Calu3 (cell line): ENCODE data around the gene BIN2. TPM values are rescaled to one million over a fixed set of nuclear protein-coding genes. Genes with fewer than 3 reads are reported as not detected.
"Not testable (repeated sequence)": the region's sequence is repeated elsewhere in the genome, so short reads cannot be mapped to it uniquely, and the experiment has no call there.

ENCODE experiments used
- BruUV-seq: library from RNA; stranded (reverse); fragments of 400-500 nt; replicated peaks from 2 replicates; lab custom pipeline; 2021; lab: Mats Ljungman, UMichigan
- CTCF ChIA-PET: fragments of 300-600 bp; sonication (Branson Sonifier 250); formaldehyde crosslinking; loops from one replicate; lab custom pipeline; 2022; ENCODE audit warnings: antibody characterized with exemption; lab: Charles Lee
- DNase-seq: peaks from one replicate; pipeline ENCODE4 v3.0.0; 2022
- H3K27ac Mint-ChIP-seq: one replicate; pipeline ENCODE4 v1.8.0; 2022; ENCODE audit warnings: mixed read lengths; ENCODE audit not compliant: unreplicated experiment
- H3K27me3 Mint-ChIP-seq: one replicate; pipeline ENCODE4 v1.8.0; 2022; ENCODE audit warnings: mixed read lengths; ENCODE audit not compliant: unreplicated experiment
- H3K36me3 Mint-ChIP-seq: one replicate; pipeline ENCODE4 v1.8.0; 2022; ENCODE audit warnings: mild to moderate bottlenecking, moderate library complexity, mixed read lengths; ENCODE audit not compliant: insufficient read depth, unreplicated experiment
- H3K4me1 Mint-ChIP-seq: one replicate; pipeline ENCODE4 v1.8.0; 2022; ENCODE audit warnings: mild to moderate bottlenecking, low read depth, mixed read lengths; ENCODE audit not compliant: unreplicated experiment
- H3K4me3 Mint-ChIP-seq: one replicate; pipeline ENCODE4 v1.8.0; 2022; ENCODE audit warnings: mild to moderate bottlenecking, low read depth, moderate library complexity, mixed read lengths; ENCODE audit not compliant: unreplicated experiment
- H3K9me3 Mint-ChIP-seq: one replicate; pipeline ENCODE4 v1.8.0; 2022; ENCODE audit warnings: low read depth, mixed read lengths; ENCODE audit not compliant: unreplicated experiment
- CTCF ChIP-seq: fragments of 200-600 bp; IDR thresholded peaks from one replicate; pipeline ENCODE4 v1.8.0; 2022; ENCODE audit warnings: antibody characterized with exemption; ENCODE audit not compliant: unreplicated experiment
- intact Hi-C: fragments of 100-400 bp; cut with micrococcal nuclease; formaldehyde crosslinking; loops from one replicate; pipeline ENCODE4 v1.10.0; 2022; ENCODE audit not compliant: unreplicated experiment
- total RNA-seq: library from RNA; stranded (reverse); gene quantifications from 2 replicates; pipeline ENCODE4 v1.2.3, GENCODE V29; 2022

The BIN2 gene
- total RNA-seq, 1 experiment from 2014 or later: not detected

GRCh38 chr12:51320695-51321320 lies 3.2 kb downstream of the BIN2 start:
- Mint-ChIP-seq H3K4me1 (peaks cover 21% of the 10 kb centered on the region), H3K36me3 (no peaks in the 10 kb centered on the region), H3K27me3 (no peaks in the 10 kb centered on the region), H3K27ac (no peak overlapping the region), H3K4me3 (no peak overlapping the region), H3K9me3 (no peaks in the 10 kb centered on the region)
- intact Hi-C loops: no loop called here
- no TSS peak for BruUV-seq
- CTCF ChIA-PET: interaction anchor here (0.9 to 1.8 kb wide), 2 partner anchors 20 to 50 kb away, joined by 4 to 5 read pairs; no protein-coding TSS in a partner anchor
- no peak for TF ChIP-seq CTCF
- no peak for DNase-seq

DNA sequence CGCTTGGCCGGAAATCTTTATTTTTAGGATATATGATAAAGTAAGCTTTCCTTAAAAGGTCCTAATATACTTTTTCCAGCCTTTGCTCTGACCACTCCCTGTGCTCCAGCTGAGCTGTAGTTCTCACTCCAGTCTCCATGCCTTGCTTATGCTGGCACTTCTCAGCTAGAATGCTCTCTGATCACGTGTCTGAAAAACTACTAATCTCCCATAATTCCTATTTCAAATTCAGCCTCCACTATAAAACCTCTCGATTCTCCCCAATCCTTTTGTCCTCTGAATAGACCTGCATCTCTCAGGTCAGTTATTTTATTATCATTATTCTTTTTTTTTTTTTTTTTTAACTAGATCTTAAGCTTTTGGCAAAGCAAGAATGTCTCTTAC lies 3.7 kb downstream of the BIN2 start:
- Mint-ChIP-seq H3K27ac (no peak overlapping the region), H3K9me3 (no peaks in the 10 kb centered on the region), H3K36me3 (no peaks in the 10 kb centered on the region), H3K4me1 (peaks cover 21% of the 10 kb centered on the region), H3K27me3 (no peaks in the 10 kb centered on the region), H3K4me3 (no peak overlapping the region)
- DNase-seq: no peak
- no TSS peak for BruUV-seq
- CTCF ChIA-PET: interaction anchor here (0.7 to 1.8 kb wide), 4 partner anchors 21 to 669 kb away, joined by 3 to 5 read pairs (median 4); no protein-coding TSS in a partner anchor
- no peak for TF ChIP-seq CTCF
- intact Hi-C loops: no loop called here

DNA sequence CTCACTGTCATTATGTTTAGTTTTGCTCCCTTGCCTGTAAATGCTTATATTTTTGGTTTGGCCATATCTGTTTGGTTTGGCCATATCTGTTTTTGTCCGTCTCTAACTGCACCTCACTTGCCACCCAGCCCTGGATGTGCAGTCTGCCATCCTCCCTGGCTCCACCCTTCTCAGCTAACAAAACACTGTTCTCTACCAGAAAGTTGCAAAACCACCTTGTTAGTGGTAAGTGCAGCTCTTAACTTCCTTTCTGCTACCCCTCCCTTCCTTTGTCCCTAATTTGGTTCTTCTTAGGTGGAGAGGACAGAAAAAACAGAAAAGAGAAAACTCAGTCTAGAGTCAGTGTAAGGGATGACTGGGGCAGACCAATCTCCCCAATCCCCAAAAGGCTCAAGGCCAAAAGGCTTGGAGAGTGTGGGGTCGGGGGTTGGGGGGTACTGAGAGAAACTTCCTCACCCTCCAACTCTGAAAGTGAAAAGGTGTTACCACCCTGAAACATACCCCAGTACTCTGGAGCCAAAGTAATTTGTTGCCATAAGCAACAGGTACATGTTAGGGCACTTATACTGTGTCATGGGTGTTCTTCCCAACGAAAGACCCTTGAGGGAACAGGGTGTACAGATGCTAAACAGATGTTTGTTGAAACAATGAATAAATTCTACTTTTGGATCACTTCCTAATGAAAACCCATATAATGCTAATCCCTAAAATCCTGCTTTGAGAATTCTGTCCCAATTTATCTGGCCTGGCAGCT lies 5.0 kb downstream of the BIN2 start:
- no TSS peak for BruUV-seq
- intact Hi-C loops: no loop called here
- no peaks in the 10 kb centered on the region for H3K9me3 Mint-ChIP-seq
- no peak for TF ChIP-seq CTCF
- CTCF ChIA-PET: interaction anchor here (0.7 kb wide), 1 partner anchor 11 kb away, joined by 4 read pairs; no protein-coding TSS in a partner anchor
- H3K27me3 Mint-ChIP-seq: no peaks in the 10 kb centered on the region
- peaks cover 21% of the 10 kb centered on the region for H3K4me1 Mint-ChIP-seq
- no peak overlapping the region for H3K4me3 Mint-ChIP-seq
- DNase-seq: no peak
- H3K36me3 Mint-ChIP-seq: no peaks in the 10 kb centered on the region
- no peak overlapping the region for H3K27ac Mint-ChIP-seq

- CTCF ChIA-PET: interaction anchor here (0.7 kb wide), 1 partner anchor 10 kb away, joined by 4 read pairs; no protein-coding TSS in a partner anchor
- H3K4me3 Mint-ChIP-seq, H3K27ac Mint-ChIP-seq, intact Hi-C loops, DNase-seq, H3K27me3 Mint-ChIP-seq, H3K36me3 Mint-ChIP-seq, BruUV-seq, H3K9me3 Mint-ChIP-seq: not testable (repeated sequence)
- H3K4me1 Mint-ChIP-seq: peaks cover 21% of the 10 kb centered on the region
Measured at GRCh38 chr12:51318057-51318806, 5.7 kb downstream of the BIN2 start.
